ENCODE results near the gene PANK3. TPM values are rescaled to one million over a fixed set of nuclear protein-coding genes. Genes with fewer than 3 reads are reported as not detected.

Gene PANK3
- total RNA-seq, 1 donor from 2014 or later, result 121 TPM

- Mint-ChIP-seq H3K27me3 (ENCODE audit: low read depth) (no peaks in the 10 kb centered on the region), H3K27ac (ENCODE audit: unreplicated experiment) (no peak overlapping the region), H3K36me3 (ENCODE audit: low read depth) (peaks cover 13% of the 10 kb centered on the region), H3K9me3 (no peaks in the 10 kb centered on the region), H3K4me3 (no peak overlapping the region), H3K4me1 (no peaks in the 10 kb centered on the region)
- TF ChIP-seq CTCF (conservative IDR thresholded peaks at IDR 0.05), result no peak
- no peak for DNase-seq (ENCODE audit: low read depth, low spot score)
Observed at GRCh38 chr5:168502563-168503237, 76.5 kb downstream of the PANK3 start.

Small RNA genes within 50 kb of the gene (microRNA-seq; reads per million reads assigned to microRNA genes)
- gene MIR103A1 (not detected), gene MIR103B1 (not detected)

Other genes with a start within 250 kb of the PANK3 start
- gene RARS1, start 92.9 kb downstream of the PANK3 start, total RNA-seq, result 82.1 and 87.6 TPM in 2 replicates
- gene FBLL1, start 50.1 kb downstream of the PANK3 start, total RNA-seq, result 5.9 and 7.3 TPM in 2 replicates